WTC11 (cell line): ENCODE results near the gene EPM2AIP1. TPM values are rescaled to one million over a fixed set of nuclear protein-coding genes. Genes with fewer than 3 reads are reported as not detected.
A peak's percentile ranks its signal among the peaks of the same experiment; 100 is the strongest.

Source experiments
- AR ChIP-seq: fragments of 250-450 bp; sonication (Bioruptor Pico); IDR thresholded peaks from 2 replicates; pipeline ENCODE4 v1.9.0; 2021; ENCODE audit warnings: mild to moderate bottlenecking
- ATF6 ChIP-seq: sonication (generic); formaldehyde crosslinking; IDR thresholded peaks from 2 replicates; pipeline ENCODE4 v1.8.1; 2023; ENCODE audit warnings: mild to moderate bottlenecking, missing genetic modification reagents
- CBFB ChIP-seq: sonication (generic); formaldehyde crosslinking; IDR thresholded peaks from 2 replicates; pipeline ENCODE4 v1.8.1; 2022; ENCODE audit warnings: mild to moderate bottlenecking, low read depth, missing genetic modification reagents
- CDX4 ChIP-seq: fragments of 250-450 bp; sonication (Bioruptor Pico); IDR thresholded peaks from 2 replicates; pipeline ENCODE4 v1.9.0; 2021; ENCODE audit warnings: moderate library complexity, mild to moderate bottlenecking, inconsistent platforms, borderline replicate concordance
- ELF4 ChIP-seq: sonication (generic); formaldehyde crosslinking; IDR thresholded peaks from 2 replicates; pipeline ENCODE4 v1.8.1; 2022; ENCODE audit warnings: low read depth, mild to moderate bottlenecking, moderate library complexity, missing genetic modification reagents
- FOXJ3 ChIP-seq: sonication (generic); formaldehyde crosslinking; IDR thresholded peaks from 2 replicates; pipeline ENCODE4 v1.9.0; 2021; ENCODE audit warnings: missing genetic modification reagents, mild to moderate bottlenecking, borderline replicate concordance
- HMGA2 ChIP-seq: fragments of 250-450 bp; sonication (Bioruptor Pico); IDR thresholded peaks from 2 replicates; pipeline ENCODE4 v1.4.0; 2021; ENCODE audit warnings: mild to moderate bottlenecking, moderate library complexity
- KAT7 ChIP-seq: sonication (generic); formaldehyde crosslinking; IDR thresholded peaks from 2 replicates; pipeline ENCODE4 v1.8.1; 2023; ENCODE audit warnings: missing genetic modification reagents, mild to moderate bottlenecking, borderline replicate concordance
- NFATC4 ChIP-seq: fragments of 250-450 bp; sonication (Bioruptor Pico); IDR thresholded peaks from 2 replicates; pipeline ENCODE4 v1.9.0; 2021; ENCODE audit warnings: mild to moderate bottlenecking
- NFE2L1 ChIP-seq: sonication (generic); formaldehyde crosslinking; IDR thresholded peaks from 2 replicates; pipeline ENCODE4 v1.8.1; 2023; ENCODE audit warnings: missing genetic modification reagents
- NFYB ChIP-seq: sonication (generic); formaldehyde crosslinking; conservative IDR thresholded peaks from 2 replicates; pipeline ENCODE4 v1.8.0; 2022; ENCODE audit warnings: low read depth, missing genetic modification reagents
- NR3C1 ChIP-seq: sonication (generic); formaldehyde crosslinking; conservative IDR thresholded peaks from 2 replicates; pipeline ENCODE4 v1.8.1; 2023; ENCODE audit warnings: low read depth, mild to moderate bottlenecking, missing genetic modification reagents
- PRDM15 ChIP-seq: sonication (generic); formaldehyde crosslinking; IDR thresholded peaks from 2 replicates; pipeline ENCODE4 v1.8.0; 2022; ENCODE audit warnings: missing genetic modification reagents
- RORB ChIP-seq: fragments of 250-450 bp; sonication (Bioruptor Pico); IDR thresholded peaks from 2 replicates; pipeline ENCODE4 v1.9.0; 2021; ENCODE audit warnings: mild to moderate bottlenecking
- SOX15 ChIP-seq: fragments of 250-450 bp; sonication (Bioruptor Pico); IDR thresholded peaks from 2 replicates; pipeline ENCODE4 v1.9.0; 2021; ENCODE audit warnings: mild to moderate bottlenecking
- TP53 ChIP-seq: sonication (generic); formaldehyde crosslinking; IDR thresholded peaks from 2 replicates; pipeline ENCODE4 v1.8.1; 2023; ENCODE audit warnings: mild to moderate bottlenecking, missing genetic modification reagents
- USF1 ChIP-seq: sonication (generic); formaldehyde crosslinking; IDR thresholded peaks from 2 replicates; pipeline ENCODE4 v1.8.0; 2022; ENCODE audit warnings: mild to moderate bottlenecking, missing genetic modification reagents
- USF2 ChIP-seq: sonication (generic); formaldehyde crosslinking; IDR thresholded peaks from 2 replicates; pipeline ENCODE4 v1.8.1; 2023; ENCODE audit warnings: mild to moderate bottlenecking, missing genetic modification reagents, moderate library complexity
- ZBTB21 ChIP-seq: sonication (generic); formaldehyde crosslinking; IDR thresholded peaks from 2 replicates; pipeline ENCODE4 v1.8.1; 2023; ENCODE audit warnings: mild to moderate bottlenecking, missing genetic modification reagents, borderline replicate concordance
- ZNF281 ChIP-seq: sonication (generic); formaldehyde crosslinking; IDR thresholded peaks from 2 replicates; pipeline ENCODE4 v1.8.0; 2023; ENCODE audit warnings: mild to moderate bottlenecking, missing genetic modification reagents
- ZNF396 ChIP-seq: fragments of 250-450 bp; sonication (Bioruptor Pico); IDR thresholded peaks from 2 replicates; pipeline ENCODE4 v1.8.0; 2021; ENCODE audit warnings: mild to moderate bottlenecking, moderate library complexity, borderline replicate concordance
- ZNF416 ChIP-seq: fragments of 250-450 bp; sonication (Bioruptor Pico); IDR thresholded peaks from 2 replicates; pipeline ENCODE4 v1.9.0; 2021; ENCODE audit warnings: mild to moderate bottlenecking, inconsistent platforms
- ZSCAN18 ChIP-seq: fragments of 250-450 bp; sonication (Bioruptor Pico); IDR thresholded peaks from 2 replicates; pipeline ENCODE4 v2.1.2; 2022; ENCODE audit warnings: mild to moderate bottlenecking, moderate library complexity
- total RNA-seq: library from RNA; stranded (reverse); gene quantifications from 3 replicates; pipeline ENCODE4 v1.2.3, GENCODE V29; 2021

The EPM2AIP1 gene
- total RNA-seq, 1 experiment from 2014 or later, result 11.0 TPM

GRCh38 chr3:36993326-36994283 lies 674 bp upstream of the EPM2AIP1 start, which contains the start of gene MLH1 (continued):
- TF ChIP-seq USF2 (CRISPR knock-in tag) (no peak; the same call in 1 of the 2 replicates), ZBTB21 (CRISPR knock-in tag) (no peak), RORB (CRISPR knock-in tag) (no peak), TP53 (CRISPR knock-in tag) (no peak), NFE2L1 (CRISPR knock-in tag) (no peak; the same call in 1 of the 2 replicates), CBFB (no peak), USF1 (CRISPR knock-in tag) (peak; percentile 59), NR3C1 (CRISPR knock-in tag) (no peak), ZNF416 (CRISPR knock-in tag) (no peak), SOX15 (CRISPR knock-in tag) (no peak), KAT7 (no peak), AR (CRISPR knock-in tag) (no peak), ZSCAN18 (CRISPR knock-in tag) (no peak), NFATC4 (CRISPR knock-in tag) (no peak), ZNF281 (CRISPR knock-in tag) (0 out of 2 replicates have a peak, but pooled peaks have one; percentile 58), PRDM15 (no peak), ELF4 (CRISPR knock-in tag) (no peak), CDX4 (CRISPR knock-in tag) (no peak), NFYB (peak; percentile 95), ATF6 (CRISPR knock-in tag) (no peak), FOXJ3 (CRISPR knock-in tag) (no peak), HMGA2 (CRISPR knock-in tag) (0 out of 2 replicates have a peak, but pooled peaks have one; percentile 10), ZNF396 (0 out of 2 replicates have a peak, but pooled peaks have one; percentile 19)
